Heart right ventricle (tissue), 16 donors: Measurements from ENCODE around the gene GZMM. TPM values are rescaled to one million over a fixed set of nuclear protein-coding genes. Genes with fewer than 3 reads are reported as not detected.

ENCODE experiments used
- ATAC-seq, 8 donors: fragments of 200-7000 bp; cut with Tn5 transposase; one replicate each; pipeline ENCODE4 v1.9.1; 2020; ENCODE audit warnings: mild to moderate bottlenecking in 8 of 8, moderate library complexity in 8 of 8, moderate number of reproducible peaks in 1 of 8
- DNase-seq, 2 donors: peaks; one replicate each; pipeline ENCODE4 v3.0.0-alpha.2; 2020
- H3K27ac ChIP-seq, 10 donors: fragments of 200-600 bp; sonication (generic) in 2 of 10; one replicate each; pipeline versions ENCODE4 v1.5.0 to v1.8.0; 2020 to 2022; ENCODE audit warnings: mild to moderate bottlenecking in 3 of 10
- H3K27me3 ChIP-seq, 7 donors: fragments of 200-600 bp; one replicate each; pipeline ENCODE4 v1.8.0; 2021 to 2022; ENCODE audit warnings: mild to moderate bottlenecking in 2 of 7
- H3K36me3 ChIP-seq, 9 donors: fragments of 200-600 bp; sonication (generic) in 1 of 9; one replicate each; pipeline versions ENCODE4 v1.5.0 to v1.8.0; 2020 to 2022; ENCODE audit warnings: mild to moderate bottlenecking in 2 of 9
- H3K4me1 ChIP-seq, 9 donors: fragments of 200-600 bp; sonication (generic) in 1 of 9; one replicate each; pipeline versions ENCODE4 v1.5.0 to v1.8.0; 2020 to 2022; ENCODE audit warnings: mild to moderate bottlenecking in 4 of 9
- H3K4me3 ChIP-seq, 10 donors: fragments of 200-600 bp; sonication (generic) in 2 of 10; one replicate each; pipeline versions ENCODE4 v1.5.0 to v1.8.0; 2020 to 2022; ENCODE audit warnings: mild to moderate bottlenecking in 7 of 10, moderate library complexity in 2 of 10
- H3K9me3 ChIP-seq, 11 donors: fragments of 200-600 bp in 10 of 11; sonication (generic) in 2 of 11; one replicate each; pipeline versions ENCODE4 v1.5.0 to v1.8.0; 2013 to 2022; ENCODE audit warnings: mild to moderate bottlenecking in 2 of 11, control low read depth in 1 of 11, moderate library complexity in 1 of 11
- WGBS, 2 donors: extraction: QIAGEN DNeasy Blood & Tissue Kit; methylation state at CpG; one replicate each; pipeline ENCODE4 v1.1.7; 2013; ENCODE audit warnings: inconsistent platforms in 1 of 2; 5-methylcytosine and 5-hydroxymethylcytosine counted together
- intact Hi-C, 10 donors: fragments of 100-400 bp; cut with DNase I; formaldehyde crosslinking; loops; one replicate each; pipeline versions ENCODE4 v1.11.1 to v1.14.2; 2022
- polyA plus RNA-seq, 2 donors: library from polyadenylated mRNA; stranded (reverse); fragments of 200-250 nt; gene quantifications; one replicate each; pipeline ENCODE4 v1.2.3, GENCODE V29; 2013
- total RNA-seq, 10 donors: library from RNA; stranded (reverse); fragmentation: NEBNext Ultra II Directional in 3 of 10; extraction: Animal tissue kit (Norgen Biotek cat#: 25700) in 3 of 10; gene quantifications; one replicate each; pipeline versions ENCODE4 v1.2.1 to v1.2.4, GENCODE V29; 2021 to 2023
- TF ChIP-seq, protein P1 (sequence below), 9 donors: fragments of 200-600 bp; sonication (generic) in 2 of 9; IDR thresholded peaks; one replicate each; pipeline versions ENCODE4 v1.5.0 to v1.8.0; 2021 to 2022; ENCODE audit warnings: antibody characterized with exemption in 9 of 9, mild to moderate bottlenecking in 5 of 9, moderate library complexity in 1 of 9
- donor health status: Arrhythmogenic right ventricular cardiomyopathy.
- donor health status: ischemic (EF 13 %, LVEDD 7.1; RV severe dilation, severe dysfunction).
- donor health status: healthy with polysubstance abuse.
- donor health status: DM: no; HTN: yes; CAD: no.
- donor health status: DM: no; HTN: no; CAD: no.
- donor health status: ischemic (EF 25% LVEDD 6.9; RV normal size, moderate dysfunction).
- donor health status: ischemic (EF 25% LVEDD 5.7; RV mildly dilated, moderate dysfunction).
- donor health status: healthy.
- donor health status: DM: yes; HTN: yes; CAD: no.
- donor health status: Ischemic cardiomyopathy.
- donor health status: ischemic (EF 35%, LVEDD 5.7; RV mildly dilated, moderate dysfunction).
- donor health status: nonischemic (EF 11% LVEDD 7.7; RV severe dilation, severe dysfunction).
- donor health status: DM: yes; HTN: yes; CAD: no.
- donor health status: PGD.
- donor health status: ischemic (EF 29% LVEDD 5.4; RV normal size, mild dysfunction).
- donor health status: nonischemic (EF 23%, LVEDD 6.1; RV moderate dilation, normal function).

Gene GZMM
- total and polyA plus RNA-seq, 12 donors: 0.25 to 2.7 (median 0.44) TPM; not detected in 7

DNA sequence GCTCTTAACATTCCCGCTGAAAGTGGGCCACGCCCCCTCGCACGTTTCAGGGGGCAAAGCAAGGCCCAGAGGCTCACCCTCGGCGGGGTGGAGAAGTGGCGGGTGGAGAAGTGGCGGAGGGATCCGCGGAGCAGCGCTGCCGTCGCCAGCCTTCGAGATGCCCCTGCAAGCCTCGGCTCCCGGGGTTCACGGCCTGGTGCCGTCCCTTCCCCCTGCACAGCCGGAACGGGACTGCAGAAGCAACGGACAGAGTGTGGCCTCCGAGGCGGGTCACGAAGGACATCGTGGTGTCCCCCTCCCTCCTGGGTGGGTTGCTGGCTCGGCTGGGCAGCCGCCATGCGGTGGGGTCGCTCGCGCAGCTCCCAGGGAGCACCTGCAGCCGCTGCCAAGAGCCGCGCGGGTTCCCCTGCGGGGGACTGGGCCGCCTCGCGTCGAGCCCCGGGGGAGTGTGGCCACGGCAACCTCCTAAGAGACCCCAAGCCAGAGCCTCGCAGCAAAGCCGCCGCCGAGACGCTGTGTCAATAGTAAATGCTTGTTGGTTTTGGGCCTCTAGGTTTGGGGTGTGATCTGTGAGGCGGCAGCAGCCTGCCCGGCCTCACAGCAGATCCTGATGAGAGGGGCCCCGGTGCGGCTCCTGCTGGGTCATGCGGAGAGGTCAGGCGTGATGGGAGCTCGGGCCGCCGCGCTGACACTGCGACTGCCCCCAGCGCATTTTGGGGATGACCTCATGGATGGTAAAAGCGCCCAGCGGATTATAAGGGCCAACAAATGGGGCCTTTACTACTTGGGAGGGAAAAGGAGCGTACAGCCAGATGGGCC is 31.1 kb upstream of the GZMM start:
- DNase-seq: no peak
- Histone ChIP-seq H3K9me3 (no peaks in the 10 kb centered on the region), H3K36me3 (peaks cover 0 to 11% (median 4%) of the 10 kb centered on the region in 9 donors), H3K27me3 (no peaks in the 10 kb centered on the region), H3K4me3 (no peak overlapping the region), H3K27ac (no peak overlapping the region), H3K4me1 (peaks cover 4 to 39% (median 26%) of the 10 kb centered on the region in 9 donors)
- intact Hi-C loops: no loop called here
- 26 to 35% methylated on average over 56 to 62 of the region's 62 CpGs for WGBS, 2 donors
- ATAC-seq: no peak
- TF ChIP-seq, protein P1, sequence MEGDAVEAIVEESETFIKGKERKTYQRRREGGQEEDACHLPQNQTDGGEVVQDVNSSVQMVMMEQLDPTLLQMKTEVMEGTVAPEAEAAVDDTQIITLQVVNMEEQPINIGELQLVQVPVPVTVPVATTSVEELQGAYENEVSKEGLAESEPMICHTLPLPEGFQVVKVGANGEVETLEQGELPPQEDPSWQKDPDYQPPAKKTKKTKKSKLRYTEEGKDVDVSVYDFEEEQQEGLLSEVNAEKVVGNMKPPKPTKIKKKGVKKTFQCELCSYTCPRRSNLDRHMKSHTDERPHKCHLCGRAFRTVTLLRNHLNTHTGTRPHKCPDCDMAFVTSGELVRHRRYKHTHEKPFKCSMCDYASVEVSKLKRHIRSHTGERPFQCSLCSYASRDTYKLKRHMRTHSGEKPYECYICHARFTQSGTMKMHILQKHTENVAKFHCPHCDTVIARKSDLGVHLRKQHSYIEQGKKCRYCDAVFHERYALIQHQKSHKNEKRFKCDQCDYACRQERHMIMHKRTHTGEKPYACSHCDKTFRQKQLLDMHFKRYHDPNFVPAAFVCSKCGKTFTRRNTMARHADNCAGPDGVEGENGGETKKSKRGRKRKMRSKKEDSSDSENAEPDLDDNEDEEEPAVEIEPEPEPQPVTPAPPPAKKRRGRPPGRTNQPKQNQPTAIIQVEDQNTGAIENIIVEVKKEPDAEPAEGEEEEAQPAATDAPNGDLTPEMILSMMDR (IDR thresholded peaks at IDR 0.05): no peak

DNA sequence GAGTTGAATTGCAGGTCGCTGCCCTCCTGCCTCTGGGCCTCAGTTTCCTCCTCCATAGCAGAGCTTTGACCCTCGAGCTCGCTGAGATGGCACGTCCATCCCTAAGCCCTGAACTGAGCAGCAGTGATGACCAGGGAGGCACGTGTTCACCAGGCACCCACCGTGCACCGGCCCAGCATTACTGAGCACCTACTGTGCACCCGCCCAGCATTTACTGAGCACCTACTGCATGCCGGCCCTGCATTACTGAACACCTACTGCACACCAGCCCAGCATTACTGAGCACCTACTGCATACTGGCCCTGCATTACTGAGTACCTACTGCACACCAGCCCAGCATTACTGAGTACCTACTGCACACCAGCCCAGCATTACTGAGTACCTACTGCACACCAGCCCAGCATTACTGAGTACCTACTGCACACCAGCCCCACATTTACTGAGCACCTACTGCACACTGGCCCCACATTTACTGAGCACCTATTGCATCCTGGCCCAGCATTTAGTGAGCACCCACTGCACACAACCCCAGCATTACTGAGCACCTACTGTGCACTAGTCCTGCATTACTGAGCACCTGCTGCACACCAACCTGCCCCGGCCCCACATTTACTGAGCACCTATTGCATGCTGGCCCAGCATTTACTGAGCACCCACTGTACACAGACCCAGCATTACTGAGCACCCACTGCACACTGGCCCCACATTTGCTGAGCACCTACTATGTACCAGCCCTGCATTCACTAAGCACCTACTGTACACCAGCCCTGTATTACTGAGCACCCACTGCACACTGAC is 30.3 kb upstream of the GZMM start:
- WGBS, 2 donors: 83 to 87% methylated on average over 10 of the region's 10 CpGs

DNA sequence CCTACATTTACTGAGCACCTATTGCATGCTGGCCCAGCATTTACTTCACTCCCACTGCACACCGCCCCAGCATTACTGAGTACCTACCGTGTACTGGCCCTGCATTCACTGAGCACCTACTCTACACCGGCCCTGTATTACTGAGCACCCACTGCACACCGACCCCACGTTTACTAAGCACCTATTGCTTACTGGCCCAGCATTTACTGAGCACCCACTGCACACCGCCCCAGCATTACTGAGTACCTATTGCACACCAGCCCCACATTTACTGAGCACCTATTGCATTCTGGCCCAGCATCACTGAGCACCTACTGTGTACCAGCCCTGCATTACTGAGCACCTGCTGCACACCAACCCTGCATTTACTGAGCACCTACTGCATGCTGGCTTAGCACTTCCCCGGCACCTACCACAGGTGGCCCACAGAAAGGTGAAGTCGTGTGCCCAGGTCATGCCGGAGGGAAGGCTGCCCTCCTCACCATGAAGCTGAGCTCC is 29.6 kb upstream of the GZMM start:
- no peak overlapping the region for H3K27ac ChIP-seq
- 95 to 97% methylated on average over 9 of the region's 9 CpGs for whole genome bisulfite sequencing, 2 donors
- DNase-seq: no peak

More for the DNA sequence above, 30.3 kb upstream of the GZMM start:
- H3K4me1 ChIP-seq: peaks cover 2 to 31% (median 18%) of the 10 kb centered on the region in 9 donors
- no peaks in the 10 kb centered on the region for H3K27me3 ChIP-seq
- ATAC-seq (no peak), DNase-seq (no peak)
- intact Hi-C loops: no loop called here
- H3K36me3 ChIP-seq: peaks cover 0 to 11% (median 4%) of the 10 kb centered on the region in 9 donors
- TF ChIP-seq, protein P1 (IDR thresholded peaks at IDR 0.05): no peak
- no peaks in the 10 kb centered on the region for H3K9me3 ChIP-seq
- no peak overlapping the region for H3K4me3 ChIP-seq
- no peak overlapping the region for H3K27ac ChIP-seq

More for the DNA sequence above, 29.6 kb upstream of the GZMM start:
- intact Hi-C loops: no loop called here
- no peaks in the 10 kb centered on the region for H3K9me3 ChIP-seq
- H3K27me3 ChIP-seq: no peaks in the 10 kb centered on the region
- H3K4me3 ChIP-seq: no peak overlapping the region
- peaks cover 0 to 26% (median 13%) of the 10 kb centered on the region in 9 donors for H3K4me1 ChIP-seq
- no peak for ATAC-seq
- peaks cover 0 to 7% (median 1%) of the 10 kb centered on the region in 9 donors for H3K36me3 ChIP-seq
- TF ChIP-seq, protein P1 (IDR thresholded peaks at IDR 0.05): no peak
